WTC11 (cell line): Measurements from ENCODE around the gene MAPKAP1. TPM values are rescaled to one million over a fixed set of nuclear protein-coding genes. Genes with fewer than 3 reads are reported as not detected.

ENCODE experiments used
- ATAC-seq: fragments of 200-7000 bp; cut with Tn5 transposase; 2 replicates; pipeline ENCODE4 v1.10.0; 2021; ENCODE audit warnings: mild to moderate bottlenecking, moderate library complexity
- CTCF ChIA-PET: fragments of 300-600 bp; sonication (Branson Sonifier 250); formaldehyde crosslinking; loops from one replicate; lab custom pipeline; 2021; ENCODE audit warnings: antibody characterized with exemption; lab: Charles Lee
- POLR2A ChIA-PET: fragments of 350-600 bp; sonication (Branson Sonifier 250); formaldehyde crosslinking; loops from one replicate; lab custom pipeline; 2021; ENCODE audit warnings: antibody characterized with exemption; lab: Charles Lee
- DNase-seq: peaks from one replicate; pipeline ENCODE4 v3.0.0; 2021; ENCODE audit warnings: low spot score
- H3K27ac Mint-ChIP-seq: 2 replicates; pipeline ENCODE4 v1.8.0; 2021; ENCODE audit warnings: mixed read lengths
- H3K27me3 Mint-ChIP-seq: 2 replicates; pipeline ENCODE4 v1.8.0; 2021; ENCODE audit warnings: low read depth, mild to moderate bottlenecking, moderate library complexity, mixed read lengths
- H3K36me3 Mint-ChIP-seq: 2 replicates; pipeline ENCODE4 v1.8.0; 2021; ENCODE audit warnings: mixed read lengths
- H3K4me1 Mint-ChIP-seq: 2 replicates; pipeline ENCODE4 v1.8.0; 2022; ENCODE audit warnings: mixed read lengths
- H3K4me3 Mint-ChIP-seq: 2 replicates; pipeline ENCODE4 v1.8.0; 2021; ENCODE audit warnings: mild to moderate bottlenecking, moderate library complexity, mixed read lengths
- H3K9me3 Mint-ChIP-seq: 2 replicates; pipeline ENCODE4 v1.8.0; 2021; ENCODE audit warnings: mixed read lengths
- GRHL2 ChIP-seq: fragments of 250-450 bp; sonication (Bioruptor Pico); IDR thresholded peaks from 2 replicates; pipeline ENCODE4 v1.8.0; 2022; ENCODE audit warnings: mild to moderate bottlenecking, moderate library complexity; ENCODE audit not compliant: insufficient replicate concordance, severe bottlenecking
- JAZF1 ChIP-seq: fragments of 250-450 bp; sonication (Bioruptor Pico); IDR thresholded peaks from 2 replicates; pipeline ENCODE4 v1.9.0; 2021; ENCODE audit warnings: moderate library complexity, mild to moderate bottlenecking, inconsistent platforms
- MXD4 ChIP-seq: fragments of 250-450 bp; sonication (Bioruptor Pico); IDR thresholded peaks from 2 replicates; pipeline ENCODE4 v1.8.0; 2021; ENCODE audit warnings: mild to moderate bottlenecking, moderate library complexity, borderline replicate concordance
- NR3C1 ChIP-seq: sonication (generic); formaldehyde crosslinking; conservative IDR thresholded peaks from 2 replicates; pipeline ENCODE4 v1.8.1; 2023; ENCODE audit warnings: low read depth, mild to moderate bottlenecking, missing genetic modification reagents
- SMAD3 ChIP-seq: sonication (generic); formaldehyde crosslinking; IDR thresholded peaks from 2 replicates; pipeline ENCODE4 v1.8.0; 2022; ENCODE audit warnings: missing genetic modification reagents, mild to moderate bottlenecking, borderline replicate concordance
- SMAD4 ChIP-seq: sonication (generic); formaldehyde crosslinking; IDR thresholded peaks from 2 replicates; pipeline ENCODE4 v1.8.0; 2022; ENCODE audit warnings: mild to moderate bottlenecking, missing genetic modification reagents
- SP1 ChIP-seq: sonication (generic); formaldehyde crosslinking; conservative IDR thresholded peaks from 2 replicates; pipeline ENCODE4 v1.8.1; 2022; ENCODE audit warnings: missing genetic modification reagents
- TP53 ChIP-seq: sonication (generic); formaldehyde crosslinking; IDR thresholded peaks from 2 replicates; pipeline ENCODE4 v1.8.1; 2023; ENCODE audit warnings: mild to moderate bottlenecking, missing genetic modification reagents
- USF1 ChIP-seq: sonication (generic); formaldehyde crosslinking; IDR thresholded peaks from 2 replicates; pipeline ENCODE4 v1.8.0; 2022; ENCODE audit warnings: mild to moderate bottlenecking, missing genetic modification reagents
- ZBTB21 ChIP-seq: sonication (generic); formaldehyde crosslinking; IDR thresholded peaks from 2 replicates; pipeline ENCODE4 v1.8.1; 2023; ENCODE audit warnings: mild to moderate bottlenecking, missing genetic modification reagents, borderline replicate concordance
- total RNA-seq: library from RNA; stranded (reverse); gene quantifications from 3 replicates; pipeline ENCODE4 v1.2.3, GENCODE V29; 2021
- TF ChIP-seq, protein P1 (sequence below): sonication (generic); formaldehyde crosslinking; IDR thresholded peaks from 2 replicates; pipeline ENCODE4 v1.8.0; 2022; ENCODE audit warnings: mild to moderate bottlenecking, missing genetic modification reagents
- TF ChIP-seq, protein P2 (sequence below): fragments of 250-450 bp; sonication (Bioruptor Pico); conservative IDR thresholded peaks from 2 replicates; pipeline ENCODE4 v1.9.0; 2021; ENCODE audit warnings: mild to moderate bottlenecking
- TF ChIP-seq, protein P3 (sequence below): sonication (generic); formaldehyde crosslinking; IDR thresholded peaks from 2 replicates; pipeline ENCODE4 v1.8.0; 2023; ENCODE audit warnings: mild to moderate bottlenecking, missing genetic modification reagents
- TF ChIP-seq, protein P4 (sequence below): sonication (generic); formaldehyde crosslinking; IDR thresholded peaks from 2 replicates; pipeline ENCODE4 v1.8.0; 2023; ENCODE audit warnings: missing genetic modification reagents

Gene MAPKAP1
- total RNA-seq, 1 experiment from 2014 or later, result 111 TPM

GRCh38 chr9:125749951-125750626, 43.1 kb upstream of the MAPKAP1 start (continued):
- TF ChIP-seq, protein P1, sequence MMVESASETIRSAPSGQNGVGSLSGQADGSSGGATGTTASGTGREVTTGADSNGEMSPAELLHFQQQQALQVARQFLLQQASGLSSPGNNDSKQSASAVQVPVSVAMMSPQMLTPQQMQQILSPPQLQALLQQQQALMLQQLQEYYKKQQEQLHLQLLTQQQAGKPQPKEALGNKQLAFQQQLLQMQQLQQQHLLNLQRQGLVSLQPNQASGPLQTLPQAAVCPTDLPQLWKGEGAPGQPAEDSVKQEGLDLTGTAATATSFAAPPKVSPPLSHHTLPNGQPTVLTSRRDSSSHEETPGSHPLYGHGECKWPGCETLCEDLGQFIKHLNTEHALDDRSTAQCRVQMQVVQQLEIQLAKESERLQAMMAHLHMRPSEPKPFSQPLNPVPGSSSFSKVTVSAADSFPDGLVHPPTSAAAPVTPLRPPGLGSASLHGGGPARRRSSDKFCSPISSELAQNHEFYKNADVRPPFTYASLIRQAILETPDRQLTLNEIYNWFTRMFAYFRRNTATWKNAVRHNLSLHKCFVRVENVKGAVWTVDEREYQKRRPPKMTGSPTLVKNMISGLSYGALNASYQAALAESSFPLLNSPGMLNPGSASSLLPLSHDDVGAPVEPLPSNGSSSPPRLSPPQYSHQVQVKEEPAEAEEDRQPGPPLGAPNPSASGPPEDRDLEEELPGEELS (CRISPR knock-in tag), result no peak
- TF ChIP-seq SP1 (CRISPR knock-in tag) (no peak), GRHL2 (CRISPR knock-in tag) (no peak), JAZF1 (CRISPR knock-in tag) (no peak), SMAD4 (CRISPR knock-in tag) (no peak)
- TF ChIP-seq, all 79 proteins: peak for 0

- H3K36me3 Mint-ChIP-seq, result peaks cover 8% of the 10 kb centered on the region
Observed at GRCh38 chr9:125749287-125749935, 42.4 kb upstream of the MAPKAP1 start.

More at GRCh38 chr9:125749287-125749935, 42.4 kb upstream of the MAPKAP1 start:
- ChIA-PET POLR2A (interaction anchor here (0.6 to 1.0 kb wide), 2 partner anchors 10 to 104 kb away, joined by 3 to 4 read pairs; no protein-coding TSS in a partner anchor), CTCF (interaction anchor here (1.1 kb wide), 1 partner anchor 10 kb away, joined by 3 read pairs; no protein-coding TSS in a partner anchor)
- Mint-ChIP-seq H3K4me1 (peaks cover 68% of the 10 kb centered on the region), H3K4me3 (peak overlapping the region; percentile 89), H3K27ac (no peak overlapping the region), H3K27me3 (peaks cover 13% of the 10 kb centered on the region), H3K9me3 (no peaks in the 10 kb centered on the region)
- no peak for DNase-seq
- TF ChIP-seq, protein P2, sequence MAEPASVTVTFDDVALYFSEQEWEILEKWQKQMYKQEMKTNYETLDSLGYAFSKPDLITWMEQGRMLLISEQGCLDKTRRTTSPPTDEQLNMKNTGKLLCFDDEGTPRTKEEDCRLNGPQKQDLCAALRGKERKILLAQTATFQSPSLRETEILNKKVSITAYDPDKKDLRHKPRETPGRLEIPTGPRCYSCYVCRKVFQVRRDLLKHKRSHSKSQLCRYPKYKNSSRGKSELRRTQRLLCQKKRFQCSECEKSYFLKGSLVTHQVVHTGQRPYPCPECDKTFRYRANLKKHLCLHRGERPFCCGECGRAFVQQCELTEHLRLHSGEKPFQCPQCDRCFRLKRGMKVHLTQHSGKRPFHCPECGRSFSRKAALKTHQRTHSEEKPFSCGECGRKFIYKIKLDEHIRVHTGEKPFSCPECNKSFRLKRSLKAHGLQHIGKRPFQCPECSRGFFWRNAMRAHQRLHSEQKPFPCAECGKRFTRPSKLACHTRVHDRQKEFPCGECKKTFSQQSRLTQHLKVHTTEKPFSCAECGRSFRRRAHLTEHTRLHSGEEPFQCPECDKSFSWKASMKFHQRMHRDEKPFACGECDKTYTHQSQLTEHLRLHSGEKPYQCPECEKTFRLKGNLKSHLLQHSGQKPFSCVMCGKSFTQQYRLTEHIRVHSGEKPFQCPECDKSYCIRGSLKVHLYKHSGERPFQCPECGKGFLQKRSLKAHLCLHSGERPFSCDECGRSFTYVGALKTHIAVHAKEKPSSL (CRISPR knock-in tag), result no peak
- TF ChIP-seq SMAD3, result no peak
- TF ChIP-seq ZBTB21 (CRISPR knock-in tag), result no peak
- TF ChIP-seq NR3C1 (CRISPR knock-in tag), result no peak
- TF ChIP-seq, protein P3, sequence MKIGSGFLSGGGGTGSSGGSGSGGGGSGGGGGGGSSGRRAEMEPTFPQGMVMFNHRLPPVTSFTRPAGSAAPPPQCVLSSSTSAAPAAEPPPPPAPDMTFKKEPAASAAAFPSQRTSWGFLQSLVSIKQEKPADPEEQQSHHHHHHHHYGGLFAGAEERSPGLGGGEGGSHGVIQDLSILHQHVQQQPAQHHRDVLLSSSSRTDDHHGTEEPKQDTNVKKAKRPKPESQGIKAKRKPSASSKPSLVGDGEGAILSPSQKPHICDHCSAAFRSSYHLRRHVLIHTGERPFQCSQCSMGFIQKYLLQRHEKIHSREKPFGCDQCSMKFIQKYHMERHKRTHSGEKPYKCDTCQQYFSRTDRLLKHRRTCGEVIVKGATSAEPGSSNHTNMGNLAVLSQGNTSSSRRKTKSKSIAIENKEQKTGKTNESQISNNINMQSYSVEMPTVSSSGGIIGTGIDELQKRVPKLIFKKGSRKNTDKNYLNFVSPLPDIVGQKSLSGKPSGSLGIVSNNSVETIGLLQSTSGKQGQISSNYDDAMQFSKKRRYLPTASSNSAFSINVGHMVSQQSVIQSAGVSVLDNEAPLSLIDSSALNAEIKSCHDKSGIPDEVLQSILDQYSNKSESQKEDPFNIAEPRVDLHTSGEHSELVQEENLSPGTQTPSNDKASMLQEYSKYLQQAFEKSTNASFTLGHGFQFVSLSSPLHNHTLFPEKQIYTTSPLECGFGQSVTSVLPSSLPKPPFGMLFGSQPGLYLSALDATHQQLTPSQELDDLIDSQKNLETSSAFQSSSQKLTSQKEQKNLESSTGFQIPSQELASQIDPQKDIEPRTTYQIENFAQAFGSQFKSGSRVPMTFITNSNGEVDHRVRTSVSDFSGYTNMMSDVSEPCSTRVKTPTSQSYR (CRISPR knock-in tag), result no peak
- TF ChIP-seq, protein P4, sequence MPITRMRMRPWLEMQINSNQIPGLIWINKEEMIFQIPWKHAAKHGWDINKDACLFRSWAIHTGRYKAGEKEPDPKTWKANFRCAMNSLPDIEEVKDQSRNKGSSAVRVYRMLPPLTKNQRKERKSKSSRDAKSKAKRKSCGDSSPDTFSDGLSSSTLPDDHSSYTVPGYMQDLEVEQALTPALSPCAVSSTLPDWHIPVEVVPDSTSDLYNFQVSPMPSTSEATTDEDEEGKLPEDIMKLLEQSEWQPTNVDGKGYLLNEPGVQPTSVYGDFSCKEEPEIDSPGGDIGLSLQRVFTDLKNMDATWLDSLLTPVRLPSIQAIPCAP (CRISPR knock-in tag), result no peak
- TF ChIP-seq USF1 (CRISPR knock-in tag), result no peak
- no peak for TF ChIP-seq TP53 (CRISPR knock-in tag)
- TF ChIP-seq MXD4, result no peak
- ATAC-seq, result no peak
